ENCODE measurements around the gene SENP7.

Gene SENP7

DNA sequence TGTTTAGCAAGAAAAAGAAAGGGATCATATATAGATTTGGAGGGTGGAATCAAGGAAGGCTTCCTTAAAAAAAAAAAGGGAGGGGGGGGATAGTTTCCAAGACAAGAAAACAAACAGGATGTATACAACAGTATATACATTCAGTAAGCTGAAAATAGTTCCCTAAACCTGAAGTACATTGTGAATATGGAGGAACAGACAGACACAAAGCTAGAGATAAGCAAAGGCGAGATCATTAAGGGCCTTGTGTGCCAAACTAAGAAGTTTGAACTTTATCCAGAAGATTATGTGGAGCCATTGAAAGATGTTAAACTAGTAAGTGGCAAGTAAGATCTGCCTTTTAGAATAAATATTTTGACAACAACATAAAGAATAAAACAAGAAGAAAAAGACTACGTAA is 99.4 kb downstream of the SENP7 start:
- CTCF ChIA-PET, result interaction anchor here (0.6 kb wide), 1 partner anchor 640 kb away, joined by 4 read pairs; no protein-coding TSS in a partner anchor

DNA sequence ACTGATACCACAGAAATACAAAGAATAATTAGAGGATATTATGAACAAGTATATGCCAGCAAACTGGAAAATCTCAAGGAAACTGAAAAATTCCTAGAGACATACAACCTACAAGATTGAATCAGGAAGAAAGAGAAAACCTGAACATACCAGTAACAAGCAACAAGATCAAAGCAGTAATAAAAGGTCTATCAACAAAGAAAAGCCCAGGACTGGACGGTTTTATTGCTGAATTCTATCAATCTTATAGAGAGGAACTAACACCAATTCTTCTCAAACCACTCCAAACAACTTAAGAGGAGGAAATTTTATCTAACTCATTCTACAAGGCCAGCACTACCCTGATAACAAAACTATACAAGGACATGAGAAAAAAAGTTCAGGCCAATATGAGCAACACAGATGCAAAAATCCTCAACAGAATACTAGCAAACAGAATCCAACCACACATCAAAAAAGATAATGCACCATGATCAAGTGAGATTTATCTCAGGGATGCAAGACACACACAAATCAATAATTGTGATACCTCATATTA is 121.5 kb downstream of the SENP7 start:
- DNase-seq (ENCODE audit: low spot score), result no peak
- TF ChIP-seq, protein P1, sequence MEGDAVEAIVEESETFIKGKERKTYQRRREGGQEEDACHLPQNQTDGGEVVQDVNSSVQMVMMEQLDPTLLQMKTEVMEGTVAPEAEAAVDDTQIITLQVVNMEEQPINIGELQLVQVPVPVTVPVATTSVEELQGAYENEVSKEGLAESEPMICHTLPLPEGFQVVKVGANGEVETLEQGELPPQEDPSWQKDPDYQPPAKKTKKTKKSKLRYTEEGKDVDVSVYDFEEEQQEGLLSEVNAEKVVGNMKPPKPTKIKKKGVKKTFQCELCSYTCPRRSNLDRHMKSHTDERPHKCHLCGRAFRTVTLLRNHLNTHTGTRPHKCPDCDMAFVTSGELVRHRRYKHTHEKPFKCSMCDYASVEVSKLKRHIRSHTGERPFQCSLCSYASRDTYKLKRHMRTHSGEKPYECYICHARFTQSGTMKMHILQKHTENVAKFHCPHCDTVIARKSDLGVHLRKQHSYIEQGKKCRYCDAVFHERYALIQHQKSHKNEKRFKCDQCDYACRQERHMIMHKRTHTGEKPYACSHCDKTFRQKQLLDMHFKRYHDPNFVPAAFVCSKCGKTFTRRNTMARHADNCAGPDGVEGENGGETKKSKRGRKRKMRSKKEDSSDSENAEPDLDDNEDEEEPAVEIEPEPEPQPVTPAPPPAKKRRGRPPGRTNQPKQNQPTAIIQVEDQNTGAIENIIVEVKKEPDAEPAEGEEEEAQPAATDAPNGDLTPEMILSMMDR (conservative IDR thresholded peaks at IDR 0.05; ENCODE audit: low read depth), result no peak
- CTCF ChIA-PET, result no interaction called here
- no peak overlapping the region for H3K27ac ChIP-seq
- POLR2A ChIA-PET (ENCODE audit: low non-redundant PET), result no interaction called here

More for the DNA sequence above, 99.4 kb downstream of the SENP7 start:
- no peak for DNase-seq (ENCODE audit: low spot score)
- no peak overlapping the region for H3K27ac ChIP-seq
- TF ChIP-seq, protein P1 (conservative IDR thresholded peaks at IDR 0.05; ENCODE audit: low read depth), result no peak
- POLR2A ChIA-PET (ENCODE audit: low non-redundant PET), result no interaction called here

DNA sequence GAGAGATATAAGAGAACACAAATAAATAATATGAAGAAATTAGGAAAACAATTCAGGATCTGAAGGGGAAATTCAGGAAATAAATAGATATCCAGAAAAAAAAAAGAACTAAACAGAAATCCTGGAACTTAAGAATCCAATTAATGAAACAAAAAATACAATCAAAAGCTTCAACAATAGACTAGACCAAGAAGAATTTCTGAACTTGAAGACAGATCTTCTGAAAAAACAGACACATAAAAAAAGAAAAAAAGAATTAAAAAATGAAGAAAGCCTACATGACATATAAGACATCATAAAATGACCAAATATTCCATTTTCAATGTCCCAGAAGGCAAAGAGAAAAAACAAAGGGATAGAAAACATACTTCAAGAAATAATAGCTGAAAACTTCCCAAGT is 124.3 kb downstream of the SENP7 start:
- POLR2A ChIA-PET (ENCODE audit: low non-redundant PET), result no interaction called here
- TF ChIP-seq, protein P1 (conservative IDR thresholded peaks at IDR 0.05; ENCODE audit: low read depth), result no peak
- no peak for DNase-seq (ENCODE audit: low spot score)
- H3K27ac ChIP-seq, result no peak overlapping the region
- CTCF ChIA-PET, result interaction anchor here (0.7 kb wide), 1 partner anchor 1431 kb away, joined by 7 read pairs; no protein-coding TSS in a partner anchor

DNA sequence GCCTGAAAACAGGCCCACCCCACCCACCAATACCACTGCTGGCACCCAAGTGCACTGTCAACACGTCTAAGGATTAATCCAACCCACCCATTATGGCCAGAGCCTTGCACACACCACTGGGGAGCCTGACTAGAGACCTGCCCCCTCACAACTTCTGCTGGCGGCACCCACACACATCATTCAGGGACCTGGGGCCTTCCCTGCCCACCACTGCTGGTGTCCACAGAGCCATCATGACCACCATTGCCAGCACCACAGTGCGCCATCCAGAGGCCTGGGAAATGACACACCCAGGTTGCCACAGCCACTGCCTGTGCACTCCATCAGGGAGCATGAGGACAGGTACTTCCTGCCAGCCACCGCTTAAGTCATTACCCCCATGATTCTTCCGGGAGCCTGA is 125.7 kb downstream of the SENP7 start:
- no peak for DNase-seq (ENCODE audit: low spot score)
- ChIA-PET POLR2A (ENCODE audit: low non-redundant PET) (no interaction called here), CTCF (no interaction called here)
- TF ChIP-seq, protein P1 (conservative IDR thresholded peaks at IDR 0.05; ENCODE audit: low read depth), result no peak
- no peak overlapping the region for H3K27ac ChIP-seq

DNA sequence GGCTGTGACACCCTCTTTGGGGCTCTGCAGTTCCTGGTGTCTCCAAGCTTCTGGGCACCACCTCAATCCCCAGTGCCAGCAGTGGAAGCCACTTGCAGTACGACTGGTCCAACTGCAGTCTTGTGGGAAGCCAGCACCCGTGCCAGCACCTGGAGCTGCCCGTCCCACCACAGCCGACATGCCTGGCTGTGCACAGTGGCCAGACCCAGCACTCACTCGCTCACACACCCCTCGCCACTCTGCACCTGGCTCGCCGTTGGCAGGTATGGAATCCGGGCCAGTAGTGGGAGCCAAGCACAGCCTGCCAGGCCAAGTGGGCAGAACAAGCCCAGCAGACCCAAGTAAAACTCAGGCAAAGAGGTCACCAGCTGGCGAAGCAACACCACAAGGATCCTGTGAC is 128.6 kb downstream of the SENP7 start:
- DNase-seq (ENCODE audit: low spot score), result no peak
- no peak overlapping the region for H3K27ac ChIP-seq
- POLR2A ChIA-PET (ENCODE audit: low non-redundant PET), result no interaction called here
- TF ChIP-seq, protein P1 (conservative IDR thresholded peaks at IDR 0.05; ENCODE audit: low read depth), result no peak
- CTCF ChIA-PET, result interaction anchor here (0.6 kb wide), 1 partner anchor 159 kb away, joined by 3 read pairs; no protein-coding TSS in a partner anchor

DNA sequence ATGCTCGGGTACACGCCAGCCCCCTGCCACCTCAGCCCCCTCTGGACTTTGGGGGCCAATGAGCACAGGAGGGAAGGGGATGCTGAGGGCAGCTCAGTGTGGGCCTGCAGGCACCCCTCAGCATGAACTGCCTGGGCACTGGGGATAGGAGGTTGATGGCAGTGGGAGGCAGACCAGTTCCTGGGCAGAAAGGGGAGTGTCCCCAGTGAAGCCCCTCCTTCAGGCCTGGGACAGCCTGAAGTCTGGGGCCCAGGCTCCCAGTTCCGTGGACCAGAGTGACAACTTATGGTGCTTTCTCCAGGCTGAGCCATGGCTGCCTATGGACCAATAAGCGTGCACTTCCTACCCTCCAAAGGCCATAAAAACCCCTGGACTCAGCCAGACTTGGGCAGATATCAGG is 129.4 kb downstream of the SENP7 start:
- no peak overlapping the region for H3K27ac ChIP-seq
- DNase-seq (ENCODE audit: low spot score), result no peak
- CTCF ChIA-PET, result no interaction called here
- TF ChIP-seq, protein P1 (conservative IDR thresholded peaks at IDR 0.05; ENCODE audit: low read depth), result no peak
- POLR2A ChIA-PET (ENCODE audit: low non-redundant PET), result no interaction called here
